DMS 273 treated with DMSO at 0.1 percent for 48 hours (cell line): ENCODE data around the gene IQCE.

Source experiments
- DNase-seq: peaks from one replicate; lab custom pipeline; 2025; lab: John Stamatoyannopoulos, UW

The IQCE gene

DNA sequence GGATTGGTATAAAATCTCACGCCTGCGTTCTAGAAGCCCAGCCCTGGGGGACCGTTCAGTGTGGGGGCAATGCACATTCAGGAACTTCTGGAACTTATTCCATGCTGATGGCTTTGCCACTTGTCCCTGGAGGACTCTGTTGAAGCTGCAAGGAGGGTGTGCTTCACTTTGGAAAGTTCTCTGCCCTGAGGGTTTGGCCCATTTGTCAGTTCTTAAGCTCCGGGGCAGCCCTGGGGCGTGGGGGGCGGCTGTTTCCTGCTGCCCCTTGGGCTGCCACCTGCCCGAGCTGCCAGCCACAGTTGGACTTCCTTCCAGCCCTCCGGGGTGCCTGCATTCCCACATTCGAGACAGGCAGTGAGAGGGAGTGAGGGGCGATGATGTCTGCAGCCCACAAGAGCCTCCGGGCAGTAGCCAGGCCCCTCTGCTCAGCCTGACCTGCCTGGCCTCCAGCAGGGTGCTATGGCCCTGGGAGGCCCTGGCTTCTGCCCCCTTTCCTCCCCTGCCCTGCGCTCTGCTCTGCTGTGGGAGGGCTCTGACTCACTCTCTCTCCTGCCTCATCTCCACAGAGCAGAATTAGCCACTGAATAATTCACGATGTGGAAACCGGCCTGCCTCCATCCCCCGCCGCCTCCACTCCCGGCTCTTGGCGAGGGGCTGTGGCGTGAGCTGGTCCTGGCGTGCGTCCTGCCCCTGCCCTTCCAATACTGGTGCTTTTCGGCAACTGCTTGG, 74.9 kb downstream of the IQCE start:
- no peak for DNase-seq

DNA sequence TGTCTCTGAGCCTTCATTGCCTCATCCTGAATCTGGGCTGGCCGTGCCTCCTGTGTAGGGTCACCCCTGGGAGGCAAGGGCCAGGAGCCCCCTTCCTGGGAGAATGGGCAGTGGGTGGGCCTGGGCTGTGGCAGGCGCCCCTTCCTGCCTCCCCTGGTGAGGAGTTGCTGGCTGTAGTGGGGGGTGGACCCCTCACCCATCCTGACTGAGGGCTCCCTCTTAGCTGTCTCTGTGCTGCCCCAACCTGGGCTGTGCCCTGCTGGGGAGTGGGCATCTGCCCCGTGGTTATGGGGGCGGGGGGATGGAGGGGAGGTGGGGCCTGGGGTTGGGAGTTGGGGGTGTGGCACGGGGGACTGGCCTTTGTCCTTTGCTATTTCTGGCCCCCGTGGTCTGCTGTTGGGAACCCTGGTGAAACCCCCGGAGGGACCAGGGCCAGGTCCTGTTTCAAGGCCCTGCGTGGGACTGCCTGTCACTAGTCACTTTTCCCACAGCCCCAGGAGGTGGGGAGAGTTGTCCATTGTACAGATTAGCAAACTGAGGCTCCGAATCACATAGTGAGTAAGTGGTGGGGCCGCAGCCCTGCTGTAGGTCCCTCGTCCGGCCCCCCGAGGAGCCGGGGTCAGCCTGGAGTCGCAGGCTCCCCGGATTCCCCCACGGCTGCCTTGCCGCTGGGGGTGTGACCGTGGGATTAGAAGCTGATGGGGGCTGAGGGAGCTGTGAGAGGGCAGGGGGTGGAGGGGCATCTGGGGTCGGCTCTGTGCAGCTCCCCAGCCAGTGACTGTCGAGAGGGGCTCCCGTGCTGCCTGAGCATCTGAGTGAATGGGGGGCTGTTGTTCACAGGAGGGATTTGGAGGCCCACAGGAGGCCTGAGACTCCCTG, 75.7 kb downstream of the IQCE start:
- DNase-seq = no peak

DNA sequence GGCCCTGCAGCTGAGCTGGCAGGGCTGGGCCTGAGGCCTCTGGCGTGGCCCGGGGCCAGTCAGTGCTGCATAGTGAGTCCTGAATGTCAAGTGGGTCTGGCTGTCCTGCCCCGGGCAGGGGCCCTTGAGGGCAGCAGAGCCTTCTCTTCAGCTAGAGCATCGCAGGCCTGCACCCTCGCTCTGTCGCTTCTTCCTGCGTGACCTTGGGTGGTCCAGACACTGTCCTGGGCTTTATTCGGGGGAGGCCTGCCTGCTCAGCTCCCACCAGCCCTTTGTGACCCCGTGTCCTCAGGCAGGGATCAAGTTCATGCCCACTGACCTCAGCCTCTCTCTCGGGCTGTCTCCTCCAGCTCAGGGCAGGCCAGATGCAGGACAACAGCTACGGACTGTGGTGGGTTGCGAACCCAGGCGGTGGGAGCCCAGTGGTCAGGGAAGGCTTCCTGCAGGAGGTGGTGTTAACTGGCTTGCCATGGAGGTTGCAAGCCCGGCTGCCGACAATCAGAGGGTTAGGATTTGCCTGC, 76.4 kb downstream of the IQCE start:
- no peak for DNase-seq

DNA sequence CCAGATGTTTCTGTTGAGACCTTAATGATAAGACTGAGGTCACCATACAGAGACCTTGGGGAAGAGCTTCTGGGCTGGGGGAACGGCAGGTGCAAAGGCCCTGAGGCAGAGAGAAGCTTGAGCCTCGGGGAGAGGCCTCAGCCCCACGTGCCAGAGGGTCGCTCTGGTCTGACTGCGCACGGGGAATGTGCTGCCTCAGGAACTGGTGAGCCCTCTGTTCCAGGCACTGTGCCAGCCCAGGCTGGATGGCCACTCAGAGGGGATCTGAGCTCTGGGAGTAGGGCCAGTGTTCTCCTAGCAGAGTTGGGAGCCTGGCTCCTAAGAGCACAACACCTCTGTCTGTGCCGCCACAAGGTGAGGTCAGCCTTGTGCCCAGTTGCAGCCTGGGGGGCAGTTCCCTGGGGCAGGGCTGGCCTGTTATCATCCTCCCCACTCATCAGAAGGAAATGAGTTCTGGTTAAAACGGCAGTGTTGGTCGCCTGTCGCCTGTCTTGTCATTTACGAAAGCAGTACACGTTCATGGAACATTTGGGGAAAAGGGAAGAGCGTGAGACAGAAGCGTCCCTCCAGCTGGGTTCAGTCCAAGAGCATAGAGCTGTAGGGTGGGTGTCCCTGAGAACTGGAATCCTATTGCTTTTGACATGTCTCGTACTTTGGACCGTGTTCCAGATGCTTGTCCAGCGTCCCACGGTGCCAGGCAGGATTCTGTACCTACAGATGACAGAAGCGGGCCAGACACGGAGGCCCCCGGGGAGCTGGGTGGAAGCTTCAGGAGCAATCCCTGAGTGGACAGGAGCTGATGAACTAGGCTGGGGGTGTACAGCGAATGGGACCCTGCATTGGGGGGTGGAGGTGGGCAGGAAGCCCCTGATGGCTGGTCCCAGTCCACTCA, 77.3 kb downstream of the IQCE start:
- no peak for DNase-seq

DNA sequence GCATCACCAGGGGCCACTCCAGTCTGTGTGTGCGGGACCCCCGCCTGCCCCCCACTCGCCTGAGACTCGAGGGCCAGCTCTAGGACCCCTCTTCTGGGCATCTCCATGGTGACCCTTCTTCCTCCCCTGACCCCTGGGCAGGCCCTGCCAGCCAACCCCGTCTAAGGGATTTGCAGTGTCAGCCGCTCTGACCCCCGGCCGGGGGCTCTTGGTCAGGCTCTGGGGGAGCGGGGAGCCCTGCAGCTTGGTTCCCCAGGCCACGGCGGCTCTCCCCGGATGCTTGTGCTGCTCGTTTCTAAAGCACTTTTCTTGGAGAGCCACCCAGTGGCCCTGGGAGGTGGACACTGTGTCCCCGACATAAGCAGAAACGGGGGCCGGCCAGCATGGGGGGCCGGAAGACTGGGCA, 78.3 kb downstream of the IQCE start:
- no peak for DNase-seq

DNA sequence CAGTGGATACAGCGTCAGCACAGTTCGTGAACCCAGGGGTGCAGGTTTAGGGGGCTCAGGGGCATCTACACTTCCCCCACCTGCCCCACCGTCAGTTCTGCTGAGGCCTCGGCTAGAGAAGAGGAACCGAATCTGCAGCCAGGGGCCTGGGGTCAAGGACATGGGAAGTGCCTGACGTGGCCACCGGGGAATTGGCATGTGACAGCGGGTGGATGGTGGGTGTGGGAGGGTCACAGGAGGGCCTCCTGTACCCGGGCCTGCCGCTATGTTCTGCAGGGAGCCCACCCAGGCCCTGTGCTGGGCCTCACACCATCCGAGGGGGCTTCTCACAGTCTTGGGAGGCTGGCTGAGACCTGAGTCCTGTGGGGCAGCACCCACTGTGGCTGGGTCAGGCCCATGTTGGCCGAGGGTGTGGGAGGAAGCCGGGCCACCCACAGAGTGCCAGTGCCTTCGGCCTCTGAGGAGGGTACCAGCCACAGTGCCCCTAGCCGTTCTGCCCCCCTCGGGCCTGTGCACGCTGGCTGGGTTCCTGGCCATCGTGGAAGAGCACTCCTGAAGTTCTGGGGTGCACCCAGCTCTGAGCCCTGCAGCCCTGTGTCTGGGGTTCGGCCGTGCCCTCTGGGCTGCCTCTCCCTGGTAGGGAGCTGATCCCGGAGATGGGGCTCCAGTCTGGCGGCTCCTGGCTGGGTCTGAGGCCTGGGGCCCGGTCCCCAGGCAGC, 78.9 kb downstream of the IQCE start:
- no peak for DNase-seq

- DNase-seq = no peak
Measured at GRCh38 chr7:2638224-2638991, 79.6 kb downstream of the IQCE start.

- DNase-seq = no peak
Measured at GRCh38 chr7:2639181-2639681, 80.5 kb downstream of the IQCE start.

DNA sequence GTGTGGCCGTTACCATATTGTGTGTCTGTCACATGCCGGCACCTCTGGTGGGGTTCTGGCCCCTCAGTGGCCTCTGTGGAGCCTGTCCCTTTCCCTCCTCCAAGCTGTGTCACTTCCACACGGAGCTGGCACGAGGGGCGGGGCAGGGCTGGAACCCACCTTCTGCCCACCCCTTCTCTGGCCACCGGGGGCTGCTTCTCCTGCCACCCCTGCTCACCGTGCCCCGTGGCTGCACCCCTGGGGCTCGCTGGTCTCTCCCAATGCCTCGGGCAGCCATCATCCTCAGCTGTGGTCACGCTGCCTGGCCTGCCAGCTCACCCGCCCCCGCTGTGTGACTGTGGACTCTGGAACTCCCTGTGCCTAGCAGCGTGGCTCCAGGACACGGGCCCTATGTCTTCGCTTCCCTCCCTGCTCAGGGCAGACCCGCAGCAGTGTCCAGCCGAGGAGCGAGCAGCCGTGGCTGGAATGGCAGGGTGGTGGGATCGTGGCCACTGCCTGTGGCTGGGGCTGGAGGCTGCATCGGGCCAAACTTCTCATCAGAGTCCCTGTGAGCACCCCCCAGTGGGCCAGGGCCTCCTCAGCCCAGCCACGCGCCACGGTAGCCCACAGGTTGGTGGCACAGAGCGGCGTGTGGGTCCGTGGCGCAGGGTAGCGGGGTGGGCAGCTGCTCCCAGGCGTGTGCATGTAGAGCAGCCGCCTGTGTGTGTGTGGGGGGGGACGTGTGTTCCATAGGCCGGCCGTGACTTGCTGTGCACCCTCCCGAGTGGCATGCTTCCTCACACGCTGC, 81.1 kb downstream of the IQCE start:
- no peak for DNase-seq

GRCh38 chr7:2640482-2640830, 81.7 kb downstream of the IQCE start:
- DNase-seq = no peak

DNA sequence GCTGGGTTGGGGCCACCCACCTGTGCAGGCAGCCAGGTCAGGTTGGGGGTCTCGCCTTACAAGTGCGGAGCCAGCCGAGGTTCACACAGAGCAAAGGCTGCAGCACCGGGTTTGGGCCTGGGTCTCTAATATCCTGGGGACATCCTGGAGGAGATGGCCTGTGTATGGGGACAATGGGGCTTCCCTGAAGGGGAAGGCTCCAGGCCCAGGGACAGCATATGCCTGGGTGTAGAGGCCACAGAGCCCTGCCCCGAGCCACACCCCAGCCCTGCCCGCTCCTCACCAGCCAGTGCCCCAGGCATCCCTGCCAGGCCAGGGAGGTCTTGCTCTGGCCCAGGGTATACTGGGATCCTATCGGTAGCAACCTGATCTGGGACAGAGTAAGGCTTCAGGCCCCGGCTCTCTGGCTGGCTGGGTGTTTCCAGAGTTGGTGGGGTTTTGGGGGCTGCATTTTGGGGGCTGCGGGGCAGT, 82.1 kb downstream of the IQCE start:
- DNase-seq = no peak

GRCh38 chr7:2641406-2642393, 82.9 kb downstream of the IQCE start:
- no peak for DNase-seq

DNA sequence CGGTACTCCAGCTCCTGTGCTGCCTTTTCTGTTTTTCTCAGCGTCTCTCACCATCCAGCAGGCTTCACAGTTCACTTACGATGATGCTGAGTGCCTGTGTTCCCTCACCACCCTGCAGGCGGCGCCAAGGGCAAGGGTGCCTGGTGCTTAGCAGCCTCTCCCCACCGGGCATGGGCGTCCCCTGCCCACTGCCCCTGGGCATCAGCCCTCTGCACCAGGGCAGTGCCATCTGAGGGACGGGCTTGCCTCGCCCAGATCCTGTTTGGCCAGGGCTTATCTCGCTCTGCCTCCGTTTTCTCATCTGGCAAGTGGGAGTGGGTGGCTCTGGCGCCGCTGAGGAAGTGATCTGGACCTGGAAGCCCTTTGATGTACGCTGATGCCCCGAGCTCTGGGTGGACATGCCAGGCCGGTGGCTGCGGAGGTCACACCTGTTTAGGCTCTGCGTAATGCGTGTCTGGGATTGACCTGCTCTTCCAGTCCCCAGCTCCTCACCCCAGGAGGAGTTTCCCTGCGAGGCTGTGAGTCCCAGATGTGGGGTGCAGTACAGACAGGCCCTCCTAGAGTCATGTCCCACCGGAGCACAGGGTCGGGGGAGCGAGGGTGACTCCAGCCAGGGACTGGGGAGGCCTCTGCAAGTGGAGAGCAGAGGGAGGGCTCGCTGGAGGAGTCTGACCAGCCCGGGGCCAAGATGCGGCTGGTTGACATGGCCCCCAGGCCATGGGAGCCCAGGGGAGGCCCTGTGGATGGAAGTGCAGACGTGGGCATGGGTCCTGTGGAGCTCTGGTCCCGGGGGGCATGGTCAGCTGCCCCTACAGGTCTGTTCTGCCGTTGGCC, 84.8 kb downstream of the IQCE start:
- DNase-seq = no peak

GRCh38 chr7:2644220-2644561, 85.4 kb downstream of the IQCE start:
- DNase-seq = no peak

GRCh38 chr7:2644562-2645273, 85.9 kb downstream of the IQCE start:
- no peak for DNase-seq

GRCh38 chr7:2645274-2645868, 86.6 kb downstream of the IQCE start:
- DNase-seq = no peak

GRCh38 chr7:2646336-2646679, 87.5 kb downstream of the IQCE start:
- no peak for DNase-seq
